HG03095 (cell line): ENCODE results near the gene PTPRT.

Experiments used
- ATAC-seq: cut with Tn5 transposase; IDR thresholded peaks from one replicate; pipeline ENCODE4 v1.9.1; 2021; ENCODE audit warnings: moderate library complexity; ENCODE audit not compliant: unreplicated experiment

The PTPRT gene

GRCh38 chr20:42341654-42342053 is 848.1 kb downstream of the PTPRT start:
- no peak for ATAC-seq

DNA sequence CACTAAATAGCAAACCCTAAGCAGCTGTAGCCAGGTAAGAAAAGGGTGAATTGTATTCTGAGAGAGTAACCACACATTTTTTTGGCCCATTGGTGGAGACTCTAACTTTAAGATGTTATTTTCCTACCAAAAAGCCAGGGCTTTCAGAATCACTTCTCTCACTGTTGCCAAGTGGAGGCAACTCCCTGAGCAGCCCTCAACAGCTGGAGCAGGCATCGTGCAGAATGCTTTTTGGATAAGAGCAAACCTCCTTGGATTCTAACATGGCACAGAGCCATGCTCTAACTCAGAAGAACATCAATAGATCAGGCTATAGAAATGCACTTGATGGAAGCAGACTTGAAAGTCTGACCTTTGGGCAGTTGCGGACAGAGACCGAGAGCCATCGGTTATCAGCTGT is 849.3 kb downstream of the PTPRT start:
- no peak for ATAC-seq

GRCh38 chr20:42338294-42339201 is 851.2 kb downstream of the PTPRT start:
- no peak for ATAC-seq

DNA sequence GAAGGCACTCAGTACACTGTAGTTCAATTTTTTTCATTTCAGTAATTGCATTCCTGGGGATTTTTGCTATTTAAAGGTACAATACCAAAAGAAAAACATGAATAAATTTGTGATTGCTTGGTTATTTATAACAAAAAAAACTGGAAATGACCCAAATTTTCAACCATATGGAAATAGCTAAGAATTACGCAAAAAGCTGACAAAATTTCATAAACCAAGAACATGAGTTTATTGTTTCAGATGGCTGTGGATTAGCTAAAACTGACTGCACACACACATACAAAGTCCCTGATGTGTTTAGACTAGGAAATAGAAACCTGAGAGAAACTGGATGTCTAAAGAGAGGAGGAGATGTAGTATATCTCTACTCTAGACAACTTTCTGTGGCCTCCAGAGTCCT is 853.1 kb downstream of the PTPRT start:
- no peak for ATAC-seq

GRCh38 chr20:42319252-42320013 is 870.3 kb downstream of the PTPRT start:
- ATAC-seq: no peak

- no peak for ATAC-seq
These were observed 876.0 kb downstream of the PTPRT start for GRCh38 chr20:42313704-42314103.

GRCh38 chr20:42309050-42309449 is 880.7 kb downstream of the PTPRT start:
- no peak for ATAC-seq

- no peak for ATAC-seq
These were observed 881.5 kb downstream of the PTPRT start for GRCh38 chr20:42308171-42308570.

- no peak for ATAC-seq
These were observed 894.1 kb downstream of the PTPRT start for GRCh38 chr20:42295592-42295991.

DNA sequence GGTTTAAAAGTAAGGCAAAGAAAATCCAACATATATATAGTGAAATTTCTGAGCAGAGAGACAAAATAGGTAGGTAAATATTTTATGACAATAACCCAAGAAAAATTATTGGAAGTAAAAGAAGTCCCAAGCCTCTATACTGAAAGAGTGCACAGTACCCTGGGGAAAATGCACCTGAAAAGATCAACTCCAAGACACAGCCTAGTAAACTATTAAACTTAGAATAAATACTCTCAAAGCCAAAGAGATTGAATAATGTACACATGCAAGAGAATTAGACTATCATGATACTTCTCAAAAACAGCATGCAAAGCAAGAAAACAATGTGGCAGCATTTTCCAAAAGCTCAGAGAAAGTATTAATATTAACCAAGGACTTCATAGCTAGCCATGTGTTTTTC is 894.7 kb downstream of the PTPRT start:
- ATAC-seq: no peak

GRCh38 chr20:42281801-42282200 is 907.9 kb downstream of the PTPRT start:
- ATAC-seq: no peak

- no peak for ATAC-seq
These were observed 912.7 kb downstream of the PTPRT start for GRCh38 chr20:42276718-42277602.

DNA sequence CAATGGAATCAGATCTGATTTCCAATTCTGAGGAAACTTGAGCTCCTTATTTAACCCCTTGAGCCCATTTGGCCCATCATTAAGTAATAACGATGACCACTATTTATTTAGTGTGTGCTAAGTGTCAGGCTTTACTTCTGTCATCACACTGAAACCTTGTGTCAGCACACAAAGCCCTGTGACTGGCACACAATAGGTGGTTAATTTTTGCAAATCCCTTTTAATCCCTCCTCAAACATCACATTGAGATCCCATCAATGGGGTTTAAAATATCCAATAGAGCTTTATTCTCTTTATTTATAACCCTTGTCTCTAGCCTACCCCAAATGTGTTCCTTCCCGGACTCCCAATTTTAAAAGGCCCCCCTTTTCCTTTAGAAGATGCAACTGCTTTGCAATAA is 914.7 kb downstream of the PTPRT start:
- ATAC-seq: no peak

- no peak for ATAC-seq
These were observed 917.2 kb downstream of the PTPRT start for GRCh38 chr20:42272516-42272915.

- ATAC-seq: no peak
These were observed 919.2 kb downstream of the PTPRT start for GRCh38 chr20:42270539-42270938.

- ATAC-seq: no peak
These were observed 921.8 kb downstream of the PTPRT start for GRCh38 chr20:42267793-42268384.

DNA sequence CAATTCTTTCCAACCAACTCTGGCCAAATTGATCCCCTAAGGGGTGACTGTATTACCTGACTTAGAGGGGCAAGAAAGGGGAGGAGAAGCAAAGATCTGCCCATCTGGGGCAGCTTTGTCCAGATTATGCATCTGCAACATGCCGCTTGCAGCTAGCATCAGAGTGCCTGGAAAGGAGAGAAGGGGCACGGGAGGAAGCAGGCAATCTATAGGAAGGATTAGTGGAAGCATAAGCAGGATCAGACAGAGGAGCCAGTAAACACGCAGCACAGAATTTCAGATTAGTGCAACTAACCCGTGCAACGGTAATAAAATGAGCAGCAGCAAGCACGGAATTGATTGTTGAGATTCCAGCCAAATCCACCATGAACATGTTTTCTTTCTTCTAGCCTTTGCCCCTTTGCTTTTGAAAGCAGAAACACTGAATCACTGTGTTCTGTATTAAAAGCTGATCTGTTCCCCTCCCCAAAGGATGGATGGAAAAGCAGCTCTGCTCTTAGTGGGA is 927.9 kb downstream of the PTPRT start:
- ATAC-seq: no peak

- no peak for ATAC-seq
These were observed 929.5 kb downstream of the PTPRT start for GRCh38 chr20:42260184-42260583.

DNA sequence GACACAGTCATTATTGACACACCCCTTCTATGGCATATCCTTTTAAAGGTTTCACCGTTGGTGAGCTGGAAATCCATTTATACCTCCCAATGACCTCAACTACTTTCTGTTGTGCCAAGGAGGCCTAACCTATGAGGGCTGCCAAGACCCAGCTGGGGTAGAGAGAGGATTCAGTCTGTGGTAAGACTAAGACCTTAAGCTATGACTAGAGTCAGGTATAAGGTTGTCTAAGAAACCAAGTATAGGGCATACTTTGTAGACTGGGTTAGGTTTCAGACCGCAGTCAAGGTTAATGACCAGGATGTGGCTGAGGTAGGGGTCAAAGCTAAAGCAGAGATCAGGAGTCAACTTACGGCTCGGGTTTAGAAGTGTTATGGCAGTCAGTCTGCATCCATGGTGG is 930.3 kb downstream of the PTPRT start:
- ATAC-seq: no peak

- no peak for ATAC-seq
These were observed 931.0 kb downstream of the PTPRT start for GRCh38 chr20:42258564-42259302.
